Adrenal gland (tissue), 12 donors: ENCODE results near the gene PLA2G2A. TPM values are rescaled to one million over a fixed set of nuclear protein-coding genes. Genes with fewer than 3 reads are reported as not detected.
"Not testable (repeated sequence)": the region's sequence is repeated elsewhere in the genome, so short reads cannot be mapped to it uniquely, and the experiment has no call there.

Source experiments
- DNase-seq, 7 donors: peaks; one replicate each; pipeline ENCODE4 v3.0.0-alpha.2; 2019 to 2020
- H3K27ac ChIP-seq, 5 donors: fragments of 200-600 bp; sonication (generic) in 4 of 5; 1 replicate in 3 of 5; 2 replicates in 2 of 5; pipeline versions ENCODE4 v1.5.1 to v1.8.0; 2016 to 2020; ENCODE audit warnings: mild to moderate bottlenecking in 1 of 5
- H3K27me3 ChIP-seq: fragments of 200-600 bp; 2 replicates; pipeline ENCODE4 v1.8.0; 2021
- H3K36me3 ChIP-seq, 2 donors: fragments of 200-600 bp; replicated peaks in 1 of 2; 1 replicate in 1 of 2; 2 replicates in 1 of 2; pipeline versions ENCODE4 v1.5.1 to v1.8.0; 2018 to 2022
- H3K4me1 ChIP-seq, 2 donors: fragments of 200-600 bp; replicated peaks in 1 of 2; 1 replicate in 1 of 2; 2 replicates in 1 of 2; pipeline versions ENCODE4 v1.5.1 to v1.8.0; 2018 to 2021
- H3K4me3 ChIP-seq, 4 donors: fragments of 200-600 bp; sonication (generic) in 3 of 4; one replicate each; pipeline ENCODE4 v1.5.1; 2016 to 2018
- H3K9me3 ChIP-seq, 3 donors: fragments of 200-600 bp; sonication (generic) in 1 of 3; replicated peaks in 1 of 3; 1 replicate in 2 of 3; 2 replicates in 1 of 3; pipeline versions ENCODE4 v1.5.1 to v1.8.0; 2016 to 2021
- POLR2A ChIP-seq, 2 donors: fragments of 450-650 bp; IDR thresholded peaks; one replicate each; pipeline ENCODE4 v1.6.1; 2017; ENCODE audit warnings: antibody characterized with exemption in 2 of 2, mild to moderate bottlenecking in 2 of 2, moderate library complexity in 1 of 2
- WGBS, 4 donors: extraction: QIAGEN DNeasy Blood & Tissue Kit in 2 of 4; methylation state at CpG; one replicate each; pipeline versions ENCODE4 v1.1.5 to v1.1.7; 2013 to 2017; 5-methylcytosine and 5-hydroxymethylcytosine counted together
- intact Hi-C, 2 donors: fragments of 100-400 bp; cut with DNase I; formaldehyde crosslinking; loops; one replicate each; pipeline versions ENCODE4 v1.14.1 to v1.15.0; 2022 to 2023
- polyA plus RNA-seq, 3 donors: library from polyadenylated mRNA; stranded (reverse); fragments of 200-250 nt in 2 of 3; fragments of 350-450 nt in 1 of 3; fragmentation: Illumina TruSeq in 1 of 3; extraction: RNeasy Lipid Tissue Mini Kit (QIAGEN cat#74804) in 1 of 3; gene quantifications; one replicate each; pipeline ENCODE4 v1.2.3, GENCODE V29; 2013 to 2014
- total RNA-seq, 9 donors: library from RNA; depleted of rRNA in 4 of 9; stranded (reverse); fragments of >200 nt in 4 of 9; fragments of 120-200 nt in 1 of 9; fragmentation: NEBNext Ultra II Directional in 1 of 9; extraction: Animal tissue kit (Norgen Biotek cat#: 25700) in 1 of 9; gene quantifications; one replicate each; pipeline versions ENCODE4 v1.1.0 to v1.2.4, GENCODE V29; 2013 to 2023
- TF ChIP-seq, protein P1 (sequence below), 6 experiments: fragments of 450-650 bp in 4 of 6; fragments of 200-600 bp in 2 of 6; sonication (generic) in 1 of 6; IDR thresholded peaks; 1 replicate in 5 of 6; 2 replicates in 1 of 6; pipeline versions ENCODE4 v1.5.1 to v1.8.0; 2016 to 2021; ENCODE audit warnings: antibody characterized with exemption in 6 of 6, mild to moderate bottlenecking in 2 of 6, moderate library complexity in 1 of 6
- donor health status: healthy with polysubstance abuse.
- donor health status: Bipolar disorder and iron deficiency.
- donor health status: DM: yes; HTN: yes; CAD: no.
- donor health status: DM: no; HTN: no; CAD: no.
- donor health status: DM: no; HTN: no; CAD: no.
- donor health status: DM: yes; HTN: yes; CAD: no.

Gene PLA2G2A
- total and polyA plus RNA-seq, 12 donors: 1.1 to 96.2 (median 5.1) TPM; not detected in 1

GRCh38 chr1:20014153-20014552 is 34.7 kb upstream of the PLA2G2A start:
- WGBS, 4 donors: 77 to 87% (median 86%) methylated on average over 2 of the region's 2 CpGs
- intact Hi-C loops: no loop called here
- no peaks in the 10 kb centered on the region for H3K9me3 ChIP-seq

DNA sequence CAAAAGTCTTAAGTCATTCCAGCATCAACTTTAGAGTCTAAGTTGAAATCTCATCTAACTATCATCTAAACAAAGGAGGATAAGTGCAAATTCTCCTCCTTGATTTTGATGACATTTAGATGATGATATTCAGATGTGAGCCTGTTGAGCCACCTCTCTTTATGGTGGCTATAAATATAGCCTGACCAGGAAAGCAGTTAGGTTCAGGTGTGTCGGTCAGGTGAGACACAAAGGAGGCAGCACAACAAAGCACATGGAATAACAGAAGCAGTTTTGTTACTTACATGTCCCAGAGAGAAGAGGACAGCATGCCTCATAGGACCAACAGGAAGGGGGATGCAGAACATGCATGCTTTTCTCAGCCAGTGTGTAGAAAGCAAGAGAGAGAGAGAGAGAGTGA is 30.6 kb upstream of the PLA2G2A start:
- intact Hi-C loops: no loop called here
- no peak for TF ChIP-seq POLR2A (IDR thresholded peaks at IDR 0.05)
- TF ChIP-seq, protein P1, sequence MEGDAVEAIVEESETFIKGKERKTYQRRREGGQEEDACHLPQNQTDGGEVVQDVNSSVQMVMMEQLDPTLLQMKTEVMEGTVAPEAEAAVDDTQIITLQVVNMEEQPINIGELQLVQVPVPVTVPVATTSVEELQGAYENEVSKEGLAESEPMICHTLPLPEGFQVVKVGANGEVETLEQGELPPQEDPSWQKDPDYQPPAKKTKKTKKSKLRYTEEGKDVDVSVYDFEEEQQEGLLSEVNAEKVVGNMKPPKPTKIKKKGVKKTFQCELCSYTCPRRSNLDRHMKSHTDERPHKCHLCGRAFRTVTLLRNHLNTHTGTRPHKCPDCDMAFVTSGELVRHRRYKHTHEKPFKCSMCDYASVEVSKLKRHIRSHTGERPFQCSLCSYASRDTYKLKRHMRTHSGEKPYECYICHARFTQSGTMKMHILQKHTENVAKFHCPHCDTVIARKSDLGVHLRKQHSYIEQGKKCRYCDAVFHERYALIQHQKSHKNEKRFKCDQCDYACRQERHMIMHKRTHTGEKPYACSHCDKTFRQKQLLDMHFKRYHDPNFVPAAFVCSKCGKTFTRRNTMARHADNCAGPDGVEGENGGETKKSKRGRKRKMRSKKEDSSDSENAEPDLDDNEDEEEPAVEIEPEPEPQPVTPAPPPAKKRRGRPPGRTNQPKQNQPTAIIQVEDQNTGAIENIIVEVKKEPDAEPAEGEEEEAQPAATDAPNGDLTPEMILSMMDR (IDR thresholded peaks at IDR 0.05): no peak
- DNase-seq: no peak
- 73 to 100% (median 89%) methylated on average over 1 of the region's 1 CpG for WGBS, 4 donors
- H3K9me3 ChIP-seq: no peaks in the 10 kb centered on the region
- H3K36me3 ChIP-seq: no peaks in the 10 kb centered on the region
- no peak overlapping the region for H3K4me3 ChIP-seq
- peaks cover 5% of the 10 kb centered on the region for H3K27me3 ChIP-seq
- H3K27ac ChIP-seq: no peak overlapping the region
- H3K4me1 ChIP-seq: no peaks in the 10 kb centered on the region

More at GRCh38 chr1:20014153-20014552, 34.7 kb upstream of the PLA2G2A start:
- Histone ChIP-seq H3K4me3 (no peak overlapping the region), H3K27me3 (no peaks in the 10 kb centered on the region), H3K27ac (no peak overlapping the region), H3K4me1 (no peaks in the 10 kb centered on the region), H3K36me3 (no peaks in the 10 kb centered on the region)
- TF ChIP-seq, protein P1 (IDR thresholded peaks at IDR 0.05): no peak
- no peak for TF ChIP-seq POLR2A (IDR thresholded peaks at IDR 0.05)
- DNase-seq: no peak

DNA sequence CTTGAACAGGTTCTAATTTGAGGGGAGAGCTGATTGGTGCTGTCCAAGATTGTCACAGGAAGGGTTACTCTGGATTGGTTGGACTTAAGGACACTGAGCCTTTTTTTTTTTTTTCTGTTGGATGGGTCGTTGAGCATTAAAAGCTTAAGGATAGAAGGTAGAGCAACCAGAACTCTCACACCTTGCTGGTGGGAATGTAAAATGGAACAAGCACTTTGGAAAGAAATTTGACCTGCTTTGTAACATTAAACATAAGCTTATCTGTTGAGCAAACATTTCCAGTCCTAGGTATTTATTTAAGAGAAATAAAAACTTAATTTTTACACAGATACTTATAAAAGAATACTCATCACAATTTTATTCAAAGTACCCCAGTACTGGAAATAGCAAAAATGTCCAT is 29.8 kb upstream of the PLA2G2A start:
- WGBS, 4 donors: 46 to 83% (median 77%) methylated on average over 1 of the region's 1 CpG
- Histone ChIP-seq H3K36me3 (no peaks in the 10 kb centered on the region), H3K27me3 (peaks cover 5% of the 10 kb centered on the region), H3K27ac (no peak overlapping the region), H3K9me3 (no peaks in the 10 kb centered on the region), H3K4me3 (no peak overlapping the region), H3K4me1 (no peaks in the 10 kb centered on the region)
- no peak for DNase-seq
- intact Hi-C loops: no loop called here
- TF ChIP-seq, protein P1 (IDR thresholded peaks at IDR 0.05): no peak
- TF ChIP-seq POLR2A (IDR thresholded peaks at IDR 0.05): no peak

- no peaks in the 10 kb centered on the region for H3K4me1 ChIP-seq
- H3K4me3 ChIP-seq: no peak overlapping the region
- intact Hi-C loops: no loop called here
- no peaks in the 10 kb centered on the region for H3K36me3 ChIP-seq
- H3K27ac ChIP-seq: no peak overlapping the region
- peaks cover 5% of the 10 kb centered on the region for H3K27me3 ChIP-seq
- no peak for TF ChIP-seq POLR2A (IDR thresholded peaks at IDR 0.05)
- TF ChIP-seq, protein P1 (IDR thresholded peaks at IDR 0.05): no peak
- 58 to 77% (median 70%) methylated on average over 2 of the region's 2 CpGs; no CpG with 5 or more reads in 1 of the 4 donors for WGBS, 4 donors
- no peaks in the 10 kb centered on the region for H3K9me3 ChIP-seq
- DNase-seq: peak in 5 of 7 donors; percentile 21 to 83 (median 53)
Observed at GRCh38 chr1:20008391-20008841, 29.0 kb upstream of the PLA2G2A start.

- H3K9me3 ChIP-seq, H3K36me3 ChIP-seq, H3K4me1 ChIP-seq, DNase-seq, H3K4me3 ChIP-seq, intact Hi-C loops, H3K27ac ChIP-seq: not testable (repeated sequence)
- WGBS, 4 donors: 65 to 68% (median 65%) methylated on average over 3 of the region's 3 CpGs
- peaks cover 17% of the 10 kb centered on the region for H3K27me3 ChIP-seq
Observed at GRCh38 chr1:19998823-19999222, 19.4 kb upstream of the PLA2G2A start.
